HG02798 (cell line): ENCODE results near the gene FAM89B.
"Not testable (repeated sequence)": the region's sequence is repeated elsewhere in the genome, so short reads cannot be mapped to it uniquely, and the experiment has no call there.

Experiments used
- ATAC-seq: cut with Tn5 transposase; IDR thresholded peaks from one replicate; pipeline ENCODE4 v1.9.1; 2021; ENCODE audit warnings: mild to moderate bottlenecking; ENCODE audit not compliant: unreplicated experiment, poor library complexity

Gene FAM89B

GRCh38 chr11:65555693-65556231, 16.6 kb upstream of the FAM89B start:
- no peak for ATAC-seq

DNA sequence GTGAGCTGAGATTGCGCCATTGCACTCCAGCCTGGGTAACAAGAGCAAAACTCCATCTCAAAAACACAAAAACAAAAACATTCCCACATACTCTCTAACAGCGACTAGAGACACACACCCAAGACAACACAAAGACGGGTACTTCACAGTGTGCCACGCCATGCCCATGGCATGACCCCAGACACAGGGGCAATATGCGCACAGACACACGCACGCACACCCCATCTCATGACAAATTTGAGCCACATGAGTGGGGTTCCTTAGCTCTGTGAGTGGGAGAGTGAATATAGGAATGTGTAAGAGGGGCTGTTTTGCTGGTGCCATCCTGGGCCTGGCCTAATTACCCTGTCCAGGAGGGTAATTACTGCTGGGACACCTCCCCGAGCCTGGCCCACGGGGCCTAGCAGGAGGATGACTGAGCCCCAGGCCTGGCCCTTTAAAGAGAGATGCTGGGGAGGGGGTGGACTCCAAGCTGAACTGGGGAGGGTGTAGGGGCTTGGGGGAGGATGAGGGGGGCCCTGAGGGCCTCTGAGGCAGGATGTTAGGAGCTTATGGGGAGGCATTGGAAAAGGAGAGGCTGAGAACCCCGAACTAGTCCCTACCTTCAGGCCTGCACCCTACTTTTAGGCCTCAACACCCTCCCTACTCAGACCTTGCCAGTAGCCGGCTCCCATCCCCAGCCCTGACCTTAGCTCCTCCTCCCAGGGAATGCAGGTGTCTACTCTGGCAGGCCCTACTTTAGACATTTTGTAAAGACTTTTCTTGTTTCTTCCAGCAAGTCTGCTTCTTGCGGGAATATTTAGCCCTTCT, 15.7 kb upstream of the FAM89B start:
- no peak for ATAC-seq

DNA sequence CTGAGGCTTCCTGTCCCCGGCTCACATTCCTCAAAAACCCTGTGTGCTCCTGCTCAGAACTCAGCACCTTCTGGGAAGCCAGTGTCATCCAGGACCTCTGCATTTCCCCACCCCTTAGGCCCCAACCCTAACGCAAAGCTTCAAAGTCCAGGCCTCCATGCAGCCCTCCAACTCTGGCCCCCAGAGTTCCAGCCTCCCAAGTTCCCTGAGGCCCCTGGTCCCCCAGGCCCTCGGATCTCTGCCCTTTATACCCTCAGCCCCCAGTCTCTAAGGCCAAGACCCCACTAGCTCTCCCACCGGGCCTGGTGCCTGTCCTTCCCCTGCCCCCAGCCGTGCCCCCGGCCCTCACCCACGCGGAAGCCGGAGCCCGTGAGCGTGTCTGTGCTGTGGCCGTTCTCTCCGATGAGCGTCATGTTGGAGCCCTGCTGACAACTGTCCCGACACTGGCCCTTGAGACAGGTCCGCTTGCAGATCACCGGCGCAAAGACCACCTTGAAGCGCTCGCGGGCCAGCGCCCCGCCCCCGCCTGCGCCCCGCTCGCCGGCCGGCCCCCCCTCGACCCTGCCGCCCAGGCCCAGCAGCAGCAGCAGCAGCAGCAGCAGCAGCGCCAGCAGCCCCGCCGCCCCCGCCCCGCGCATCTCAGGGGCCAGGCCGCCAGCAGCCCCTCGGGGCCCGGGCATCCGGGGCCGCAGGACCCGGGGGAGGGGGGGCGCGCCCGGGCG, 14.9 kb upstream of the FAM89B start:
- no peak for ATAC-seq

GRCh38 chr11:65558002-65558929, 14.1 kb upstream of the FAM89B start, which contains the start of gene LTBP3:
Gene LTBP3, minus strand, starts transcription at chr11:65558359. Its CDS starts 400 bp downstream, at chr11:65557959.
- ATAC-seq = no peak

DNA sequence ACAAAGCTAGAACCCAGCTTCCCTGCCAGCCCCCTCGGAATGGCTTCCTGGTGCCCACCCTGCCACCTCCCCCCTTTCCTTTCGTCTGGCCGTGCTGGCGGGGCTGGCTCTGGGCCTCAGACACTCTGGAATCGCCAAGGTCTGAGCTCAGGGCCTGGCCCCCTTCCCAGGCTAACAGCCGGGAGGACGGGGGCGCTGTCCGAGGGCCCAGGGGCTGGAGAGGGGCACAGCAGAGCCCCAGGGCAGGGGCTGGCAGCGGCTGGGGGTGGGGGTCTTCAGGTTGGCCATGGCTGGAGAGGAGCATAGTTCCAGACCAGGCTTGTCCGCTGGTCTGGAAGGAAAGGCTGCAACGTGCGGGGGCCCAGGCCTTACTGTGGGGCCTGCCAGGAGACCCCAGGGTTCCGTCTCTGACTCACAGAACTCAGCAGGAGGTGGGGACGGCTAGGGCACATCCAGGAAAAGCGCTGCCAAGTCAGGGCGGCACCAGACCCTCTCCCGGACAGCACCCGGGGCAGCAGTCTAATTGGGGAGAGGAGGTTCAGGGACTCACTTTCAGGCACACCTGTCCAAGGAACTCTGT, 13.3 kb upstream of the FAM89B start:
- no peak for ATAC-seq

DNA sequence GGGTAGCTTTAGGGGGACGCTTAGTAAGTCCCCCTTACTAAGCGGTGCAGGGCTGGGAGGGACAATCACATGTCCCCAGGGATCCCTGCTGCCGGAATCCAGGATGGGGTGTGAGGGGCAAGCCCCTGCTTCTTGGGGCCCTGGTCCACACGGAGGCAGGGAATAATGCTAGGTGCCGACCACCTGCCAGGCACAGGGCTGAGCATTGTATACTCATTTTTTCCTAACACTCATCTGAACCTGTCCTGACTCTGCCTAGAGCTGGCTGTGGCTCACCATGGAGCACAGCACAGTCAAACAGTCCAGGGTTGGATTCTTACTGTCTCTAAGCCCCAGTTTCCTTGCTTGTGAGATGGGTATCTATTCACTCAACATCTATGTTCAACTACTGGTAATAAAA, 12.8 kb upstream of the FAM89B start:
- no peak for ATAC-seq

DNA sequence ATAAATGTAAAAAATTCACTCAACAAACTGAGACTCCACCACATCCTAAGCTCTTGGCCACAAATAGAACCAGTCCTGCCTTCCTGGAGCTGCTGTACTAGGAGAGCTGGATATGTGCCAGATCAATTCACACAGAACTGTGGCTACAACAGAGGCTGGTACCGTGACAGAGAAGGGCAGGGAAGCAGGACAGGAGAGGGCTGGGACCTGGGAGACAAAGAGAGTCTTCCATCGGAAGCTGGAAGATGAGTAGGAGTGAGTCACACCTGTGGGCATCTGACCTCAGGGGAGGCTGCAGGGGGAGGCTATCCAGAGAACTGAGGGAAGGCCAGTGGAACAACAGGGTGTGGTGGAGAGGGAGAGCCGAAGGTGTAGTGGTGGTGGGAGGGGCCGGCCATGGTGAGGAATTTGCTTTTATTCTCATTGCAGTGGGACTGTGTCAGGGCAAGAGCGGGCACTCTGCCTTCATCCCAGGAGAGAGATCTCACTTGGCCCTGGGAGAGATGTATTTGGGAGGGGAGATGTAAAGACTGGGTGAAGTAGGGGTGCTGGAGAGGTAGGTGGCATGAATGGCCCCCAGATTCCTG, 12.3 kb upstream of the FAM89B start:
- ATAC-seq = no peak

DNA sequence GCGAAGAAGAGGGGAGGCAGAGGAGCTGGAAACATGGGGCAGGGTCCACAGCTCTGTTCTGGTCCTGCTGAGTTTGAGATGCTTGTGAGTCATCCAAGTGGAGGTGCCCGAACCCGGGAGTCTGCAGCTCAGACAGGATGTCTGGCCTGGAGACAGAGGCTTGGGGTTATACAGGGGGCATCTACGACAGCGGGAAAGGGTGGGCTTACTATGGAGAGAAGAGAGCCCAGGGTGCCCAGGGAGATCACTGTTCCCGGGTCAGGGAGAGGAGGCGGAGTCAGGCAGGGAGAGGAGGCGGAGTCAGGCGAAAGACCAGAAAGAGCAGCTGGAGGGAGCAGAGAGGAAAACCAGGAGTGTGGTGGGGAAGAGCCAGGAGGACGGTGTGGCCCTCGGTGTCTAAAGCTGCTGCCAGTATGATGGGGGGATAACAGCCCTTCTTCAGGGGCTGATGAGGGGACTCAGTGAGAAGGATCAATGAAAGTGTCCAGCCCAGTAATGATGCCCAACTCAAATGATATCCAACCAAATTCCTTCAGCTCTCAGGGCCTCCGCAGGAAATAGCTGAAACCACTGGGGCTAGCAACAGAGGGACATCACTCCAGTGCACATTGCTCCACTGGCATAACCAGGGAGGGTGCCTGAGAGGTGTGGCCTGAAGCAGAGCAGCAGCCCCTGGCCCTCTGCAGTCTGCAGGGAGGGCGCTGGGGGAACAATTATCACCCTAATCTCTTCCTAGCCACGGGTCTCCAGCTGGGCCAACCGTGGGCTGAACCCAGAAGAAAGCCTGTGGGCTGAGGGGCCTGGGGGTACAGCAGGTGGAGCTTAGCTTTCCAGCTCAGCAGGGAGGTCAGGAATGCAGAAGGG, 11.6 kb upstream of the FAM89B start:
- ATAC-seq = no peak

DNA sequence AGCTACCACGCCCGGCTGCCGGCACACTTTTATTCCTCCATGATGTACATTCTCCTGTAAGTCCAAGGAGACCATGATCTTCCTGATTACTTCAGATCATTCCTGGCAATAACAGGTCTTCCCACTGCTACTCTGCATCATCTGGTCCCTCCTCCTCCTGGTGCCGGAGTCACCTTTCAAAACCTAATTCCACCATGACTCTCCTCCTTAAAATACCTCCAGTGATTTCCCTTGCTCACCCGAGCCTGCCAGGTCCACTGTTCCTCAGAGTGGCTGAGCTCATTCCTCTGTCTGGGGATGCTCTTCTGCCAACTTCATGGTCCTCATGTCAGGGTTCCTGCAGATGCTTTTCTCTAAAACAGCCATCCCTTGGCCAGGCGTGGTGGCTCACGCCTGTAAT, 10.3 kb upstream of the FAM89B start:
- no peak for ATAC-seq

GRCh38 chr11:65562788-65563187, 9.6 kb upstream of the FAM89B start:
- no peak for ATAC-seq

DNA sequence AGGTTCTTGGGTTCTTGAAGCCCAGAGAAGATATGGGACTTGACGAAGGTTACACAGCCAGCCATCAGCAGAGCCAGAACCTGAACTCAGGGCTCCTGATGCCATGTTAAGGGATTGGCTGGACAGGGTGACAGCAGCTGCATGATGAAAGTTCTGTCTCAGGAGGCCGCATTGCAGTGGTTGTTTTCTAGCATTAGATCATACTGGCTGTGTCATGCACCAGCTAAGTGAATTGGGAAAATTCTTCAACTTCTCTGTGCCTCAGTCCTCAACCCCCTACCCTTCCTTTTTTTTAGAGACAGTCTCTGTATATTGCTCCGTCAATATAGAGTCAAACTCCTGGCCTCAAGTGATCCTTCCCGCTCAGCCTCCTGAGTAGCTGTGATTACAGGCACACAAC, 8.7 kb upstream of the FAM89B start:
- no peak for ATAC-seq

GRCh38 chr11:65564879-65565559, 7.3 kb upstream of the FAM89B start:
- ATAC-seq = not testable (repeated sequence)

GRCh38 chr11:65565624-65566453, 6.5 kb upstream of the FAM89B start:
- no peak for ATAC-seq

DNA sequence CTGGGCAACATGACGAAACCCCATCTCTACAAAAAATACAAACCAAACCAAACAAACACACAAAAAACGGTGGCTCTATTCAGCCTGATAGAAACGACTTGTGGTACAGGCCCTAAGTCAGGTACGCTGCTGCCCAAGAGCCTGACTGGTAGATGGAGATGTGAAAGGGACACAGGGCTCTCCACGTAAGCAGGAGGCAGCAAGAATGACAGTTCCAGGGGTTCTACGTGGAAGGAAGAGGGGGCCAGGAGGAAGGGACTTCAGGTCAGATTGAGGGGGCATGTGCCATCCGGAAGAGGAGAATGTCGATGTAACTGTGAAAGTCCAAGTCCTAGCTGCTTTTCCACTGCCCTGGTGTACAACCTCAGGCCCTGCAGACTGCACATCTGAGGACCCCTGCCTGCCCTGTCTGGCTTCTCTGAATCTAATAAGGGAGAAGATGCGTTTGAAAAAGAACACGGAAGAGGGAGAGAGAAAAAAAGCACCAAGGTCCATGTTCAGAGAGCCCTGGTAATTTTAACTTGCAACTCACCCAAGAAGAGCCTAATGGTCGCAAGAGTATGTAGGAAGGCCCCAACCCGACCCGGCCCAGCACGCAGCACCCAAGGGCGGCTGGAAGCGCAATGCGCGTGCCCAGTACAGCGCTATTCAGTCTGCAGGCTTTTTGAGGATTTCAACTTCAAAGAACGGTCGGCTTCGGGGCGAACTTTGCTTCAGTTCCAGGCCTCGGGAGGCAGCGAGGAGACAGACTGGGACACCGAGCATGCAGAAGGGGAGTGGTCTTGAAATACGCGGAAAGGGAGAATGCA, 3.0 kb upstream of the FAM89B start:
- no peak for ATAC-seq

GRCh38 chr11:65569973-65570918, 2.1 kb upstream of the FAM89B start, which contains the start of gene ZNRD2:
Gene ZNRD2, plus strand, starts transcription at chr11:65570477. Its CDS starts 15 bp downstream, at chr11:65570492.
- ATAC-seq = peak; percentile 68
